GM12865 (cell line): ENCODE data around the gene SPECC1.
"Not testable (repeated sequence)": the region's sequence is repeated elsewhere in the genome, so short reads cannot be mapped to it uniquely, and the experiment has no call there.

ENCODE experiments used
- DNase-seq: peaks from one replicate; pipeline ENCODE4 v3.0.0; 2010; ENCODE audit warnings: low read depth
- H3K4me3 ChIP-seq: 2 replicates; pipeline ENCODE4 v1.5.1; 2011; ENCODE audit warnings: mild to moderate bottlenecking, low read depth, low read length, control low read depth
- CTCF ChIP-seq: IDR thresholded peaks from 2 replicates; pipeline ENCODE4 v1.5.1; 2011; ENCODE audit warnings: low read length, control low read depth, low read depth, inconsistent platforms; ENCODE audit not compliant: insufficient read depth; ENCODE audit errors: missing control alignments

Gene SPECC1

GRCh38 chr17:20257008-20257407 lies 247.8 kb downstream of the SPECC1 start:
- no peak overlapping the region for H3K4me3 ChIP-seq
- no peak for DNase-seq
- TF ChIP-seq CTCF: no peak

DNA sequence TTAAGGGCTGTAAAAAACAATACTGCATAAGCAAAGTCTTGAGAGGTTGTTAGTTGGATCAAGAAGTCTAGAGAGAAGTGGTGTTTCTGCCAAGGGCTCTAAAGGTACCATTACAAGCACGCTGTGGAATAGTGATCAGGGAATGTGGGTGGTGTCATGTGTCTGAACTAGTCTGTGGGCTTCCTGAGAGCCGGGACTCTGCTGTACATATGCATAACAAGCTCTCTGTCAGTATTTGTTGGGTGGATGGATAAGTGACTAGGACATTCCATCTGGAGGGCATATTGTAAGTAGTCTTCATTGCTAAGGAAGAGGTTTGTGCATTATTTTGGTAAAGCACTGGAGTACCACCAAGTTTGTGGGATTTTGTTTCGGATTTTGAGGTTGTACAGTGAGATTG lies 248.6 kb downstream of the SPECC1 start:
- DNase-seq: no peak
- TF ChIP-seq CTCF: no peak
- H3K4me3 ChIP-seq: no peak overlapping the region

GRCh38 chr17:20259668-20260067 lies 250.5 kb downstream of the SPECC1 start:
- no peak for TF ChIP-seq CTCF
- no peak for DNase-seq
- H3K4me3 ChIP-seq: no peak overlapping the region

- DNase-seq: no peak
- H3K4me3 ChIP-seq: no peak overlapping the region
- no peak for TF ChIP-seq CTCF
These were observed 251.1 kb downstream of the SPECC1 start for GRCh38 chr17:20260268-20260667.

DNA sequence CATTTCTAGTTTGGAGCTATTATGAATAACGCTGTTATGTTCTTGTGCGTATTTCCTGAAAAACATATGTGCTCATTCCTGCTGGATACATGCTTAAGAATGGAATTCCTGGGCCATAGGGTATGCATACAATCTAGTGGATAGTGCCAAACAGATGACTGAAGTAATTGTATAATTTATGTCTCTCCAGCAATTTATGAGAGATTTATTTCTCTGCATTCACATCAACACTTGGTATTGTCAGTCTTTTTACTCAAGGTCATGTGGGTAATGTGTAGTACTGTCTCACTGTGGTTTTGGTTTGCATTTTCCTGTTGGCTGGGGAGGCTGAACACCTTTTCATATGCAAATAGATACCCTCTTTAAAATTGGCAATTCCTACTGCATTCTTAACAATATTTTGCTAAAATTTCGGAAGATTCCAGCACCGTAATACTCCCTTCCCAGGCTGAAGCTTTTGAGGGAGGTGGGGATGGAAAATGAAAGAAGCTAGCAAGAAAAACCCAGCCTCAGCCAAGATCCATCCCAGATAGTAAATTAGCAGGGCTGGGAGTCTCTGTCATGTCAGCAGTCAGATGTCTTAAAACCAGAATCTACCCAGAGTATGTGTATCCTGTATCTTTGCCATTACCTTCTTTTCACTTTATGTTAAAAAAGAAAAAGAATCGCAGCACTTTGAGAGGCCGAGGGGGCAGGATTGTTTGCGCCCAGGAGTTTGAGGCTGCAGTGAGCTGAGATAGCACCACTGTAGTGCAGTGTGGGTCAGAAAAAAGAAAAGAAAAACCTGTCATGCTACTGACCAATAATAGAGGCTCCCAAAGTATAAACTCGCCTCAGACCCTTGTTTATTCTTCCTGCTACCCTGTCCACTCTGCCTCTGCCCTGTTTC lies 253.3 kb downstream of the SPECC1 start:
- TF ChIP-seq CTCF: no peak
- no peak for DNase-seq
- no peak overlapping the region for H3K4me3 ChIP-seq

DNA sequence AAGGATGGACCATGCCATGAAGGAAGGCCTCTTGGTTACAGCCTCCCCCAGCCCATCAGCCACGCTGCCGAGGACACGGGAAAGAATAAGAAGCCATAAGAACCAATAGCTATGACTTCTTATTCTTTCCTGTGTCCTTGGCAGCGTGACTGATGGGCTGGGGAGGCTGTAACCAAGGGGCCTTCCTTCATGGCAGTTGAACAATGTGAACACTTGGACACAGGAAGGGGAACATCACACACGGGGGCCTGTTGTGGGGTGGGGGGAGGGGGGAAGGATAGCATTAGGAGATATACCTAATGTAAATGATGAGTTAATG lies 253.9 kb downstream of the SPECC1 start:
- DNase-seq, H3K4me3 ChIP-seq: not testable (repeated sequence)

GRCh38 chr17:20263595-20263994 lies 254.4 kb downstream of the SPECC1 start:
- H3K4me3 ChIP-seq: no peak overlapping the region
- TF ChIP-seq CTCF: no peak
- no peak for DNase-seq
